Endothelial cell of umbilical vein (primary cell): ENCODE measurements around the gene CAPN5. TPM values are rescaled to one million over a fixed set of nuclear protein-coding genes. Genes with fewer than 3 reads are reported as not detected.

Experiments
- BruUV-seq: library from RNA; stranded (reverse); fragments of 400-500 nt; replicated peaks from 2 replicates; lab custom pipeline; 2021; lab: Mats Ljungman, UMichigan
- CTCF ChIA-PET: fragments of 300-600, 350-600 bp; sonication (Branson Sonifier 250); formaldehyde crosslinking; loops from one replicate; lab custom pipeline; 2021; ENCODE audit warnings: antibody characterized with exemption, inconsistent platforms; lab: Charles Lee
- POLR2A ChIA-PET: fragments of 300-600, 350-600 bp; sonication (Branson Sonifier 250); formaldehyde crosslinking; loops from one replicate; lab custom pipeline; 2021; ENCODE audit warnings: antibody characterized with exemption, inconsistent platforms; lab: Charles Lee
- DNase-seq: peaks from one replicate; pipeline ENCODE4 v3.0.0-alpha.2; 2011; ENCODE audit warnings: low read depth, low spot score
- FAIRE-seq: peaks from 2 replicates; lab custom pipeline; 2011; peaks lifted over from hg19 to GRCh38; lab: Jason Lieb, UNC
- H2AFZ ChIP-seq: 2 replicates; pipeline ENCODE4 v1.6.0; 2012; ENCODE audit warnings: low read depth, low read length, control low read depth, inconsistent platforms
- H3K27ac ChIP-seq: 2 replicates; pipeline ENCODE4 v1.5.1; 2011; ENCODE audit warnings: low read depth, mild to moderate bottlenecking, control low read depth, low read length, moderate library complexity; ENCODE audit not compliant: insufficient read depth
- H3K27me3 ChIP-seq, 2 experiments: 2 replicates each; pipeline versions ENCODE4 v1.6.0 to v1.6.1; 2011; ENCODE audit warnings: low read length in 2 of 2, mixed read lengths in 1 of 2; ENCODE audit not compliant: control insufficient read depth in 2 of 2, insufficient read depth in 2 of 2
- H3K36me3 ChIP-seq, 2 experiments: 2 replicates in 1 of 2; 3 replicates in 1 of 2; pipeline ENCODE4 v1.5.1; 2011; ENCODE audit warnings: low read length in 2 of 2, mild to moderate bottlenecking in 1 of 2, moderate library complexity in 1 of 2; ENCODE audit not compliant: control insufficient read depth in 2 of 2, insufficient read depth in 2 of 2; ENCODE audit errors: extremely low read depth in 1 of 2
- H3K4me1 ChIP-seq: 3 replicates; pipeline ENCODE4 v1.5.1; 2011; ENCODE audit warnings: mild to moderate bottlenecking, low read length; ENCODE audit not compliant: control insufficient read depth, insufficient read depth; ENCODE audit errors: extremely low read depth
- H3K4me2 ChIP-seq: 2 replicates; pipeline ENCODE4 v1.6.1; 2011; ENCODE audit warnings: low read length, control low read depth, mixed read lengths; ENCODE audit not compliant: insufficient read depth
- H3K4me3 ChIP-seq, 3 experiments: fragments of 200-600 bp in 1 of 3; sonication (generic), shearing (Covaris generic) in 1 of 3; replicated peaks in 1 of 3; 2 replicates each; pipeline ENCODE4 v1.5.1; 2011 to 2016; ENCODE audit warnings: control low read depth in 3 of 3, low read length in 3 of 3, mild to moderate bottlenecking in 2 of 3, inconsistent platforms in 1 of 3, low read depth in 1 of 3, moderate library complexity in 1 of 3; ENCODE audit not compliant: insufficient read depth in 1 of 3
- H3K79me2 ChIP-seq: 2 replicates; pipeline ENCODE4 v1.6.0; 2012; ENCODE audit warnings: low read length, inconsistent platforms; ENCODE audit not compliant: control insufficient read depth, insufficient read depth
- H3K9ac ChIP-seq: replicated peaks from 2 replicates; pipeline ENCODE3; 2011; ENCODE audit warnings: low read length, control low read depth; ENCODE audit not compliant: insufficient read depth; ENCODE audit errors: extremely low read depth
- H3K9me1 ChIP-seq: replicated peaks from 3 replicates; pipeline ENCODE4 v1.6.0; 2011; ENCODE audit warnings: mild to moderate bottlenecking, low read length; ENCODE audit not compliant: control insufficient read depth, insufficient read depth; ENCODE audit errors: extremely low read depth
- H3K9me3 ChIP-seq: replicated peaks from 2 replicates; pipeline ENCODE4 v1.5.1; 2012; ENCODE audit warnings: low read length, inconsistent platforms; ENCODE audit not compliant: control insufficient read depth, insufficient read depth
- H4K20me1 ChIP-seq: replicated peaks from 2 replicates; pipeline ENCODE3; 2011; ENCODE audit warnings: mild to moderate bottlenecking, low read length; ENCODE audit not compliant: control insufficient read depth, insufficient read depth; ENCODE audit errors: extremely low read depth
- CTCF ChIP-seq, 2 donors: IDR thresholded peaks; 1 replicate in 1 of 2; 2 replicates in 1 of 2; pipeline ENCODE4 v1.5.1; 2011; ENCODE audit warnings: low read length in 2 of 2, mild to moderate bottlenecking in 2 of 2, moderate library complexity in 2 of 2, control low read depth in 1 of 2, inconsistent platforms in 1 of 2, low read depth in 1 of 2; ENCODE audit not compliant: insufficient read depth in 1 of 2; ENCODE audit errors: extremely low read depth in 1 of 2
- EZH2 ChIP-seq: IDR thresholded peaks from 2 replicates; pipeline ENCODE4 v1.6.1; 2012; ENCODE audit warnings: borderline replicate concordance, low read depth, mild to moderate bottlenecking, moderate library complexity, low read length, inconsistent platforms; ENCODE audit not compliant: severe bottlenecking
- FOS ChIP-seq: IDR thresholded peaks from 2 replicates; pipeline ENCODE4 v1.6.1; 2011; ENCODE audit warnings: mild to moderate bottlenecking, low read length, moderate library complexity, borderline replicate concordance; ENCODE audit not compliant: insufficient read depth
- GATA2 ChIP-seq: IDR thresholded peaks from 2 replicates; pipeline ENCODE4 v1.7.0; 2011; ENCODE audit warnings: low read depth, mild to moderate bottlenecking, moderate library complexity, mixed read lengths, low read length; ENCODE audit not compliant: insufficient read length, insufficient read depth
- JUN ChIP-seq: IDR thresholded peaks from 2 replicates; pipeline ENCODE4 v1.6.1; 2011; ENCODE audit warnings: borderline replicate concordance, low read depth; ENCODE audit not compliant: insufficient read length, insufficient read depth
- MAX ChIP-seq: IDR thresholded peaks from 2 replicates; pipeline ENCODE4 v1.6.1; 2011; ENCODE audit not compliant: insufficient read depth, insufficient read length
- MYC ChIP-seq: IDR thresholded peaks from one replicate; pipeline ENCODE4 v1.6.1; 2011; ENCODE audit warnings: mild to moderate bottlenecking, low read depth, low read length
- POLR2A ChIP-seq: IDR thresholded peaks from 2 replicates; pipeline ENCODE4 v1.6.1; 2012; ENCODE audit warnings: low read depth, mild to moderate bottlenecking, control low read depth, low read length
- POLR2AphosphoS5 ChIP-seq: IDR thresholded peaks from 2 replicates; pipeline ENCODE4 v1.6.1; 2012; ENCODE audit warnings: low read depth, mild to moderate bottlenecking, control low read depth, low read length, moderate library complexity; ENCODE audit not compliant: insufficient read depth
- dilution Hi-C: fragments of 300-500 bp; cut with MboI; formaldehyde crosslinking; loops from one replicate; pipeline ENCODE4 v1.15.0; 2019; ENCODE audit warnings: low sequenced_read_pairs; ENCODE audit not compliant: extremely low pct_ligation_motif_present
- intact Hi-C: fragments of 100-400 bp; cut with micrococcal nuclease; formaldehyde crosslinking; loops from one replicate; pipeline ENCODE4 v1.10.0; 2022
- polyA plus RNA-seq, 4 experiments: library from polyadenylated mRNA; depleted of rRNA in 3 of 4; stranded (reverse) in 3 of 4; unstranded in 1 of 4; fragments of >200 nt; gene quantifications; 2 replicates each; pipeline versions ENCODE4 v1.2.1 to v1.2.3, GENCODE V29; 2011 to 2012; ENCODE audit warnings: missing spikeins in 1 of 4
- total RNA-seq: library from RNA; stranded (reverse); gene quantifications from 2 replicates; pipeline ENCODE4 v1.2.3, GENCODE V29; 2021

The CAPN5 gene
- total and polyA plus RNA-seq, 2 donors (not counting 3 experiments of a cell fraction or from before 2014, with no cell fraction given), result 15.0 to 17.0 TPM

- TF ChIP-seq POLR2AphosphoS5 (no peak), EZH2 (no peak), FOS (no peak), JUN (no peak), POLR2A (no peak), CTCF (IDR thresholded peaks at IDR 0.05; ENCODE audit: extremely low read depth in 1 of 2, insufficient read depth in 1 of 2, low read depth in 1 of 2, low read length in 2 of 2) (no peak), MYC (no peak), GATA2 (no peak), MAX (no peak)
- H3K4me3 ChIP-seq, result no peak overlapping the region
- BruUV-seq, result no TSS peak
- DNase-seq (no peak), FAIRE-seq (no peak)
- H3K9me1 ChIP-seq, result no peaks in the 10 kb centered on the region
- no peaks in the 10 kb centered on the region for H3K9me3 ChIP-seq
- POLR2A ChIA-PET, result no interaction called here
- dilution Hi-C loops (no loop called here), intact Hi-C loops (no loop called here)
- CTCF ChIA-PET, result interaction anchor here (0.9 to 4.6 kb wide), 8 partner anchors 9 to 382 kb away, joined by 3 to 32 read pairs (median 6); partner anchors contain the start of gene MYO7A
- no peak overlapping the region for H3K4me2 ChIP-seq
- no peak overlapping the region for H3K27ac ChIP-seq
- no peak overlapping the region for H3K9ac ChIP-seq
- no peaks in the 10 kb centered on the region for H4K20me1 ChIP-seq
- H3K79me2 ChIP-seq, result no peaks in the 10 kb centered on the region
- H3K36me3 ChIP-seq, result no peaks in the 10 kb centered on the region
- no peak overlapping the region for H2AFZ ChIP-seq
- no peaks in the 10 kb centered on the region for H3K27me3 ChIP-seq
- peaks cover 9% of the 10 kb centered on the region for H3K4me1 ChIP-seq
Measured at GRCh38 chr11:77174559-77174958, 107.8 kb downstream of the CAPN5 start.
